BJ (cell line): Measurements from ENCODE around the gene CARF. TPM values are rescaled to one million over a fixed set of nuclear protein-coding genes. Genes with fewer than 3 reads are reported as not detected.

Experiments
- CTCF ChIA-PET: fragments of 350-600 bp; formaldehyde crosslinking; extraction: SDS; loops from one replicate; lab custom pipeline; 2021; ENCODE audit warnings: antibody characterized with exemption, inconsistent platforms; lab: Yijun Ruan, JAX
- POLR2A ChIA-PET: fragments of 300-600 bp; sonication (Branson Sonifier 250); formaldehyde crosslinking; extraction: SDS; loops from one replicate; lab custom pipeline; 2021; ENCODE audit warnings: antibody characterized with exemption; lab: Charles Lee
- DNase-seq: peaks from one replicate; pipeline ENCODE4 v3.0.0-alpha.2; 2011; ENCODE audit warnings: low read depth
- H3K27me3 ChIP-seq: 2 replicates; pipeline ENCODE4 v1.6.0; 2011; ENCODE audit warnings: low read length; ENCODE audit not compliant: control insufficient read depth, insufficient read depth
- H3K36me3 ChIP-seq: 2 replicates; pipeline ENCODE4 v1.5.1; 2011; ENCODE audit warnings: low read length; ENCODE audit not compliant: control insufficient read depth, insufficient read depth
- H3K4me3 ChIP-seq: 2 replicates; pipeline ENCODE4 v1.5.1; 2011; ENCODE audit warnings: low read depth, mild to moderate bottlenecking, control low read depth, low read length
- CTCF ChIP-seq: IDR thresholded peaks from 2 replicates; pipeline ENCODE4 v1.5.1; 2011; ENCODE audit warnings: low read depth, mild to moderate bottlenecking, control low read depth, inconsistent platforms, low read length, moderate library complexity; ENCODE audit not compliant: insufficient read depth
- polyA minus RNA-seq: library from RNA; depleted of rRNA, polyadenylated mRNA; stranded (reverse); fragments of >200 nt; gene quantifications from 2 replicates; pipeline ENCODE4 v1.2.3, GENCODE V29; 2011; rRNA and poly(A)+ RNA removed
- polyA plus RNA-seq: library from polyadenylated mRNA; depleted of rRNA; stranded (reverse); fragments of >200 nt; gene quantifications from 2 replicates; pipeline ENCODE4 v1.2.3, GENCODE V29; 2011; rRNA removed

The CARF gene
- polyA plus RNA-seq (4.1 and 7.7 TPM in 2 replicates), polyA minus RNA-seq (2.5 and 3.6 TPM in 2 replicates)

- H3K4me3 ChIP-seq, result peak within 1 kb of the TSS; percentile 65
- ChIA-PET CTCF (interaction anchor here (0.6 kb wide), 2 partner anchors 67 to 90 kb away, joined by 3 read pairs; no protein-coding TSS in a partner anchor), POLR2A (interaction anchor here (0.6 kb wide), 2 partner anchors 29 to 111 kb away, joined by 3 to 8 read pairs; no protein-coding TSS in a partner anchor)
- DNase-seq, result peak; percentile 73
- no peaks in the 10 kb centered on the region for H3K36me3 ChIP-seq
- no peak for TF ChIP-seq CTCF
- no peaks in the 10 kb centered on the region for H3K27me3 ChIP-seq
Observed at GRCh38 chr2:202911512-202912341, at the start of gene CARF, which contains the start of gene WDR12. Gene CARF, plus strand, starts transcription at chr2:202912275. Its CDS starts 29,628 bp downstream, at chr2:202941903. Gene WDR12, minus strand, starts transcription at chr2:202911673. Its CDS starts 197 bp downstream, at chr2:202911476.

GRCh38 chr2:202870431-202871299 lies 41.4 kb upstream of the CARF start:
- TF ChIP-seq CTCF, result peak; percentile 49
- no peaks in the 10 kb centered on the region for H3K36me3 ChIP-seq
- peak overlapping the region; percentile 83 for H3K4me3 ChIP-seq
- no peaks in the 10 kb centered on the region for H3K27me3 ChIP-seq
- ChIA-PET POLR2A (no interaction called here), CTCF (interaction anchor here (0.6 to 1.9 kb wide), 4 partner anchors 10 to 279 kb away, joined by 3 to 10 read pairs (median 4); no protein-coding TSS in a partner anchor)
- no peak for DNase-seq

- H3K36me3 ChIP-seq, result no peaks in the 10 kb centered on the region
- CTCF ChIA-PET, result interaction anchor here (1.0 to 1.9 kb wide), 3 partner anchors 9 to 280 kb away, joined by 3 to 10 read pairs (median 3); no protein-coding TSS in a partner anchor
- peak; percentile 20 for DNase-seq
- H3K4me3 ChIP-seq, result peak within 1 kb of the TSS; percentile 83
- H3K27me3 ChIP-seq, result no peaks in the 10 kb centered on the region
- no peak for TF ChIP-seq CTCF
- POLR2A ChIA-PET, result no interaction called here
Observed at GRCh38 chr2:202871300-202872141, 40.6 kb upstream of the CARF start, which contains the start of gene ICA1L. Gene ICA1L, minus strand, starts transcription at chr2:202871766. Its CDS starts 42,757 bp downstream, at chr2:202829009.

GRCh38 chr2:202877699-202878098 lies 34.4 kb upstream of the CARF start:
- TF ChIP-seq CTCF, result no peak
- CTCF ChIA-PET, result no interaction called here
- H3K27me3 ChIP-seq, result no peaks in the 10 kb centered on the region

More at GRCh38 chr2:202877699-202878098, 34.4 kb upstream of the CARF start:
- POLR2A ChIA-PET, result no interaction called here
- Histone ChIP-seq H3K36me3 (no peaks in the 10 kb centered on the region; the same call in none of the 2 replicates), H3K4me3 (no peak overlapping the region)
- DNase-seq, result no peak
